ENCODE measurements around the gene PFDN6.
A peak's percentile ranks its signal among the peaks of the same experiment; 100 is the strongest.
"Not testable (repeated sequence)": the region's sequence is repeated elsewhere in the genome, so short reads cannot be mapped to it uniquely, and the experiment has no call there.

The PFDN6 gene

GRCh38 chr6:33273924-33274902 lies 15.2 kb upstream of the PFDN6 start:
- DNase-seq, result no peak

- not testable (repeated sequence) for DNase-seq
These were observed 13.4 kb upstream of the PFDN6 start for GRCh38 chr6:33275795-33276580.

GRCh38 chr6:33276581-33276863 lies 12.9 kb upstream of the PFDN6 start:
- DNase-seq, result no peak

GRCh38 chr6:33276864-33277662 lies 12.3 kb upstream of the PFDN6 start, which contains the start of gene B3GALT4:
Gene B3GALT4 (plus strand): TSS chr6:33277123. CDS start chr6:33277420, 297 bp downstream.
- peak; percentile 59 for DNase-seq

GRCh38 chr6:33277663-33278391 lies 11.6 kb upstream of the PFDN6 start:
- DNase-seq, result no peak

GRCh38 chr6:33278392-33278741 lies 11.0 kb upstream of the PFDN6 start:
- DNase-seq, result no peak

- DNase-seq, result no peak
These were observed 10.6 kb upstream of the PFDN6 start for GRCh38 chr6:33278810-33279209.

- no peak for DNase-seq
These were observed 10.1 kb upstream of the PFDN6 start for GRCh38 chr6:33279257-33279695.

GRCh38 chr6:33279971-33280511 lies 9.4 kb upstream of the PFDN6 start:
- no peak for DNase-seq

- no peak for DNase-seq
These were observed 8.9 kb upstream of the PFDN6 start for GRCh38 chr6:33280539-33280938.

- DNase-seq, result not testable (repeated sequence)
These were observed 4.2 kb upstream of the PFDN6 start for GRCh38 chr6:33285214-33285613.

GRCh38 chr6:33286946-33287914 lies 2.2 kb upstream of the PFDN6 start:
- DNase-seq, result no peak

GRCh38 chr6:33288141-33288920 lies 1.1 kb upstream of the PFDN6 start:
- no peak for DNase-seq

GRCh38 chr6:33289784-33290315 lies 449 bp downstream of the PFDN6 start:
- DNase-seq, result no peak

GRCh38 chr6:33290459-33290858 lies 1.1 kb downstream of the PFDN6 start:
- no peak for DNase-seq

GRCh38 chr6:33292996-33293682 lies 3.7 kb downstream of the PFDN6 start:
- DNase-seq, result no peak

GRCh38 chr6:33294086-33294823 lies 4.9 kb downstream of the PFDN6 start:
- no peak for DNase-seq

Data from T-helper 9 cell (primary cell).